ENCODE measurements around the gene PCDHGA11.
"Not testable (repeated sequence)": the region's sequence is repeated elsewhere in the genome, so short reads cannot be mapped to it uniquely, and the experiment has no call there.

Gene PCDHGA11

GRCh38 chr5:141409598-141410306 lies 11.1 kb upstream of the PCDHGA11 start:
- no peak for DNase-seq (ENCODE audit: extremely low read depth, insufficient read length)
- H3K4me3 ChIP-seq (replicated peaks; ENCODE audit: low read depth, low read length), result no peak overlapping the region
- TF ChIP-seq CTCF (IDR thresholded peaks at IDR 0.05; ENCODE audit: insufficient read depth, low read length, poor library complexity, severe bottlenecking), result no peak

DNA sequence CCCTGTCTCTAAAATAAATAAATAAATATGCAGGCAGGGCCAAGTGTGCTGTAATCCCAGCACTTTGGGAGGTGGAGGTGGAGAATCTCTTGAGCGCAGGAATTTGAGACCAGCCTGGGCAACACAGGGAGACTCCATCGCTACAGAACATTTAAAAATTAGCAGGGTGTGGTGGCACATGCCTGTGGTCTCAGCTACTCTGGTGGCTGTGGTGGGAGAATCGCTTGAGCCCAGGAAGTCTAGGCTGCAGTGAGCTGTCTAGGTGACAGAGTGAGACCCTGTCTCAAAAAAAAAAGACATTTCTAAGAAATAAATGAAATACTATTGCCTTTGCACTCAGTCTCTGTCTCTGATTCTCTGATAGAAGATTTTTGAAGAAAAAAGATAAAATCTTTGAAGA lies 9.3 kb upstream of the PCDHGA11 start:
- no peak for TF ChIP-seq CTCF (IDR thresholded peaks at IDR 0.05; ENCODE audit: insufficient read depth, low read length, poor library complexity, severe bottlenecking)
- Histone ChIP-seq H3K27me3 (replicated peaks; ENCODE audit: control insufficient read depth, insufficient read depth, low read length) (no peaks in the 10 kb centered on the region), H3K36me3 (ENCODE audit: control insufficient read depth, insufficient read depth, low read length) (no peaks in the 10 kb centered on the region), H3K4me3 (replicated peaks; ENCODE audit: low read depth, low read length) (no peak overlapping the region)
- no peak for DNase-seq (ENCODE audit: extremely low read depth, insufficient read length)

More at GRCh38 chr5:141409598-141410306, 11.1 kb upstream of the PCDHGA11 start:
- no peaks in the 10 kb centered on the region for H3K27me3 ChIP-seq (replicated peaks; ENCODE audit: control insufficient read depth, insufficient read depth, low read length)
- no peaks in the 10 kb centered on the region for H3K36me3 ChIP-seq (ENCODE audit: control insufficient read depth, insufficient read depth, low read length)

GRCh38 chr5:141412854-141413539 lies 7.9 kb upstream of the PCDHGA11 start, which contains the start of gene PCDHGA10:
PCDHGA10 (plus strand) TSS chr5:141412987; CDS start chr5:141413176, 189 bp downstream.
- DNase-seq (ENCODE audit: extremely low read depth, insufficient read length), result no peak
- Histone ChIP-seq H3K27me3 (replicated peaks; ENCODE audit: control insufficient read depth, insufficient read depth, low read length) (no peaks in the 10 kb centered on the region), H3K4me3 (replicated peaks; ENCODE audit: low read depth, low read length) (peak within 1 kb of the TSS; percentile 62), H3K36me3 (ENCODE audit: control insufficient read depth, insufficient read depth, low read length) (no peaks in the 10 kb centered on the region)
- TF ChIP-seq CTCF (IDR thresholded peaks at IDR 0.05; ENCODE audit: insufficient read depth, low read length, poor library complexity, severe bottlenecking), result peak; percentile 79

GRCh38 chr5:141413540-141414069 lies 7.2 kb upstream of the PCDHGA11 start:
- no peaks in the 10 kb centered on the region for H3K27me3 ChIP-seq (replicated peaks; ENCODE audit: control insufficient read depth, insufficient read depth, low read length)
- peak overlapping the region; percentile 62 for H3K4me3 ChIP-seq (replicated peaks; ENCODE audit: low read depth, low read length)
- H3K36me3 ChIP-seq (ENCODE audit: control insufficient read depth, insufficient read depth, low read length), result no peaks in the 10 kb centered on the region
- no peak for DNase-seq (ENCODE audit: extremely low read depth, insufficient read length)
- no peak for TF ChIP-seq CTCF (IDR thresholded peaks at IDR 0.05; ENCODE audit: insufficient read depth, low read length, poor library complexity, severe bottlenecking)

- not testable (repeated sequence) for H3K27me3 ChIP-seq (replicated peaks; ENCODE audit: control insufficient read depth, insufficient read depth, low read length); DNase-seq (ENCODE audit: extremely low read depth, insufficient read length); H3K36me3 ChIP-seq (ENCODE audit: control insufficient read depth, insufficient read depth, low read length)
- H3K4me3 ChIP-seq (replicated peaks; ENCODE audit: low read depth, low read length), result peak overlapping the region; percentile 39; the same call in 1 of the 2 replicates
Measured at GRCh38 chr5:141414548-141415274, 6.1 kb upstream of the PCDHGA11 start.

DNA sequence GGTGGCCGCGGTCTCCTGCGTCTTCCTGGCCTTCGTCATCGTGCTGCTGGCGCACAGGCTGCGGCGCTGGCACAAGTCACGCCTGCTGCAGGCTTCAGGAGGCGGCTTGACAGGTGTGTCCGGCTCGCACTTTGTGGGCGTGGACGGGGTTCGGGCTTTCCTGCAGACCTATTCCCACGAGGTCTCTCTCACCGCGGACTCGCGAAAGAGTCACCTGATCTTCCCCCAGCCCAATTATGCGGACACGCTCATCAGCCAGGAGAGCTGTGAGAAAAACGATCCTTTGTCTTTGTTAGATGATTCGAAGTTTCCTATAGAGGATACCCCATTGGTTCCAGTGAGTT lies 5.6 kb upstream of the PCDHGA11 start:
- DNase-seq (ENCODE audit: extremely low read depth, insufficient read length); H3K27me3 ChIP-seq (replicated peaks; ENCODE audit: control insufficient read depth, insufficient read depth, low read length); H3K36me3 ChIP-seq (ENCODE audit: control insufficient read depth, insufficient read depth, low read length): not testable (repeated sequence)
- H3K4me3 ChIP-seq (replicated peaks; ENCODE audit: low read depth, low read length), result peak overlapping the region; percentile 39
